H9 (cell line): ENCODE measurements around the gene GHR. TPM values are rescaled to one million over a fixed set of nuclear protein-coding genes. Genes with fewer than 3 reads are reported as not detected.

ENCODE experiments used
- DNase-seq: peaks from one replicate; pipeline ENCODE4 v3.0.0-alpha.2; 2017
- H2AFZ ChIP-seq: one replicate; pipeline ENCODE4 v1.6.1; 2013; ENCODE audit warnings: mild to moderate bottlenecking, low read length, control low read depth, moderate library complexity
- H2AK5ac ChIP-seq: 2 replicates; pipeline ENCODE4 v1.6.1; 2013; ENCODE audit warnings: low read length, control low read depth, mixed read lengths; ENCODE audit not compliant: insufficient read length
- H2BK120ac ChIP-seq: one replicate; pipeline ENCODE4 v1.6.1; 2013; ENCODE audit warnings: low read depth, mild to moderate bottlenecking, low read length, control low read depth, inconsistent platforms; ENCODE audit not compliant: poor library complexity, severe bottlenecking
- H2BK12ac ChIP-seq: 2 replicates; pipeline ENCODE4 v1.6.1; 2013; ENCODE audit warnings: low read length, control low read depth, mixed read lengths, low read depth; ENCODE audit not compliant: insufficient read length
- H2BK15ac ChIP-seq: 2 replicates; pipeline ENCODE4 v1.6.1; 2013; ENCODE audit warnings: low read depth, low read length, control low read depth
- H2BK20ac ChIP-seq: one replicate; pipeline ENCODE4 v1.6.1; 2013; ENCODE audit warnings: low read depth, mild to moderate bottlenecking, low read length, control low read depth, inconsistent platforms; ENCODE audit not compliant: poor library complexity, severe bottlenecking
- H2BK5ac ChIP-seq: 2 replicates; pipeline ENCODE4 v1.6.1; 2013; ENCODE audit warnings: low read length, control low read depth, mixed read lengths; ENCODE audit not compliant: insufficient read length
- H3K14ac ChIP-seq: 2 replicates; pipeline ENCODE4 v1.6.1; 2013; ENCODE audit warnings: low read length, control low read depth; ENCODE audit not compliant: insufficient read depth
- H3K18ac ChIP-seq: 2 replicates; pipeline ENCODE4 v1.6.1; 2013; ENCODE audit warnings: low read depth, mild to moderate bottlenecking, mixed read lengths, low read length, control low read depth; ENCODE audit not compliant: insufficient read length
- H3K23ac ChIP-seq: 2 replicates; pipeline ENCODE4 v1.6.1; 2013; ENCODE audit warnings: low read length, control low read depth, mixed read lengths, low read depth; ENCODE audit not compliant: insufficient read length
- H3K23me2 ChIP-seq: 2 replicates; pipeline ENCODE4 v1.6.1; 2013; ENCODE audit warnings: low read depth, mild to moderate bottlenecking, mixed read lengths, low read length, control low read depth; ENCODE audit not compliant: insufficient read length, poor library complexity, severe bottlenecking
- H3K27ac ChIP-seq: 2 replicates; pipeline ENCODE4 v1.5.1; 2013; ENCODE audit warnings: low read length, control low read depth, mixed read lengths, low read depth; ENCODE audit not compliant: insufficient read length
- H3K27me3 ChIP-seq: 2 replicates; pipeline ENCODE4 v1.6.1; 2013; ENCODE audit warnings: low read length, control low read depth, inconsistent platforms; ENCODE audit not compliant: insufficient read depth
- H3K4ac ChIP-seq: 2 replicates; pipeline ENCODE4 v1.6.1; 2013; ENCODE audit warnings: low read depth, mild to moderate bottlenecking, control low read depth, inconsistent platforms, low read length, moderate library complexity
- H3K4me1 ChIP-seq: 2 replicates; pipeline ENCODE4 v1.6.1; 2013; ENCODE audit warnings: low read length, control low read depth, inconsistent platforms; ENCODE audit not compliant: insufficient read depth
- H3K4me2 ChIP-seq: 2 replicates; pipeline ENCODE4 v1.6.1; 2013; ENCODE audit warnings: low read length, control low read depth, mixed read lengths; ENCODE audit not compliant: insufficient read length, insufficient read depth
- H3K56ac ChIP-seq: 2 replicates; pipeline ENCODE4 v1.6.1; 2013; ENCODE audit warnings: low read depth, mild to moderate bottlenecking, mixed read lengths, low read length, control low read depth; ENCODE audit not compliant: insufficient read length
- H3K79me1 ChIP-seq: 2 replicates; pipeline ENCODE4 v1.6.1; 2013; ENCODE audit warnings: low read depth, mild to moderate bottlenecking, moderate library complexity, low read length, control low read depth, inconsistent platforms; ENCODE audit not compliant: insufficient read depth, poor library complexity, severe bottlenecking
- H3K79me2 ChIP-seq: 2 replicates; pipeline ENCODE4 v1.6.1; 2013; ENCODE audit warnings: low read length, control low read depth, inconsistent platforms; ENCODE audit not compliant: insufficient read depth
- H3K9ac ChIP-seq: 2 replicates; pipeline ENCODE4 v1.6.1; 2013; ENCODE audit warnings: low read length, control low read depth, mixed read lengths; ENCODE audit not compliant: insufficient read length; ENCODE audit errors: extremely low read depth
- H3K9me3 ChIP-seq: one replicate; pipeline ENCODE4 v1.6.1; 2013; ENCODE audit warnings: low read depth, low read length, inconsistent platforms; ENCODE audit not compliant: control insufficient read depth
- H3T11ph ChIP-seq: one replicate; pipeline ENCODE4 v1.6.1; 2013; ENCODE audit warnings: mild to moderate bottlenecking, low read length, control low read depth, inconsistent platforms
- H4K20me1 ChIP-seq: one replicate; pipeline ENCODE4 v1.6.1; 2013; ENCODE audit not compliant: control insufficient read depth, insufficient read length, insufficient read depth
- H4K5ac ChIP-seq: 2 replicates; pipeline ENCODE4 v1.6.1; 2013; ENCODE audit warnings: low read depth, mild to moderate bottlenecking, mixed read lengths, low read length, control low read depth; ENCODE audit not compliant: insufficient read length
- H4K8ac ChIP-seq: replicated peaks from 2 replicates; pipeline ENCODE4 v1.6.1; 2013; ENCODE audit warnings: low read length, control low read depth, mixed read lengths, low read depth; ENCODE audit not compliant: insufficient read length
- H4K91ac ChIP-seq: 2 replicates; pipeline ENCODE4 v1.6.1; 2013; ENCODE audit warnings: low read depth, mild to moderate bottlenecking, moderate library complexity, mixed read lengths, low read length, control low read depth; ENCODE audit not compliant: insufficient read length
- H3K27ac Mint-ChIP-seq, 3 experiments: 2 replicates in 2 of 3; 3 replicates in 1 of 3; pipeline ENCODE4 v1.8.0; 2020 to 2021; ENCODE audit warnings: mixed read lengths in 3 of 3, mild to moderate bottlenecking in 1 of 3, moderate library complexity in 1 of 3
- H3K27me3 Mint-ChIP-seq: 2 replicates; pipeline ENCODE4 v1.8.0; 2021; ENCODE audit warnings: low read depth, mild to moderate bottlenecking, moderate library complexity, mixed read lengths
- H3K36me3 Mint-ChIP-seq, 3 experiments: 2 replicates in 2 of 3; 3 replicates in 1 of 3; pipeline ENCODE4 v1.8.0; 2020 to 2021; ENCODE audit warnings: low read depth in 3 of 3, mixed read lengths in 3 of 3; ENCODE audit not compliant: insufficient read depth in 1 of 3
- H3K4me1 Mint-ChIP-seq, 2 experiments: 2 replicates each; pipeline ENCODE4 v1.8.0; 2020; ENCODE audit warnings: mixed read lengths in 2 of 2
- H3K4me3 Mint-ChIP-seq, 2 experiments: 2 replicates in 1 of 2; 3 replicates in 1 of 2; pipeline ENCODE4 v1.8.0; 2020 to 2021; ENCODE audit warnings: mild to moderate bottlenecking in 2 of 2, mixed read lengths in 2 of 2, moderate library complexity in 1 of 2
- H3K9me3 Mint-ChIP-seq, 2 experiments: 2 replicates in 1 of 2; 3 replicates in 1 of 2; pipeline ENCODE4 v1.8.0; 2020; ENCODE audit warnings: mild to moderate bottlenecking in 2 of 2, mixed read lengths in 2 of 2, moderate library complexity in 1 of 2
- CTCF ChIP-seq: fragments of 200-600 bp; sonication (generic); conservative IDR thresholded peaks from 3 replicates; pipeline ENCODE4 v1.8.0; 2021; ENCODE audit warnings: antibody characterized with exemption, mild to moderate bottlenecking
- total RNA-seq: library from RNA; stranded (reverse); gene quantifications from 2 replicates; pipeline ENCODE4 v1.2.1, GENCODE V29; 2021

The GHR gene
- total RNA-seq, 1 experiment from 2014 or later = 0.20 TPM

GRCh38 chr5:42598311-42598710 is 175.1 kb downstream of the GHR start:
- Mint-ChIP-seq H3K4me3 (no peak overlapping the region), H3K9me3 (no peaks in the 10 kb centered on the region), H3K4me1 (peaks cover 0 to 3% of the 10 kb centered on the region in 2 experiments; a peak in 1 of 4 replicates), H3K27ac (no peak overlapping the region), H3K36me3 (no peaks in the 10 kb centered on the region), H3K27me3 (no peaks in the 10 kb centered on the region)
- Histone ChIP-seq H3K14ac (no peak overlapping the region), H2BK20ac (no peak overlapping the region), H2BK15ac (no peak overlapping the region), H4K91ac (no peak overlapping the region), H3K56ac (no peak overlapping the region), H3K4ac (no peak overlapping the region), H2AFZ (no peak overlapping the region), H2BK5ac (no peak overlapping the region), H2BK120ac (no peak overlapping the region), H4K20me1 (no peaks in the 10 kb centered on the region), H3K79me2 (no peaks in the 10 kb centered on the region), H2BK12ac (no peak overlapping the region), H4K5ac (no peak overlapping the region), H3K79me1 (no peaks in the 10 kb centered on the region), H4K8ac (no peak overlapping the region), H2AK5ac (no peak overlapping the region), H3K9me3 (no peaks in the 10 kb centered on the region), H3K27ac (no peak overlapping the region), H3K23ac (no peak overlapping the region), H3K4me1 (no peaks in the 10 kb centered on the region; the same call in 1 of the 2 replicates), H3T11ph (no peak overlapping the region), H3K27me3 (no peaks in the 10 kb centered on the region), H3K9ac (no peak overlapping the region), H3K4me2 (no peak overlapping the region), H3K23me2 (no peaks in the 10 kb centered on the region), H3K18ac (no peak overlapping the region)
- no peak for DNase-seq
- no peak for TF ChIP-seq CTCF
